Measurements from ENCODE around the gene CAPN5.

CAPN5 gene

GRCh38 chr11:77111946-77112345 is 45.2 kb downstream of the CAPN5 start:
- Histone ChIP-seq H3K27ac (replicated peaks) (no peak overlapping the region), H3K27me3 (ENCODE audit: insufficient read depth, poor library complexity, severe bottlenecking) (no peaks in the 10 kb centered on the region), H3K4me3 (replicated peaks; ENCODE audit: insufficient read depth, low read length) (no peak overlapping the region)
- no peak for DNase-seq (ENCODE audit: low read depth in 1 of 2, low spot score in 1 of 2)
- TF ChIP-seq REST (IDR thresholded peaks at IDR 0.05; ENCODE audit: insufficient replicate concordance, low read depth): no peak
- TF ChIP-seq SPI1 (IDR thresholded peaks at IDR 0.05; ENCODE audit: borderline replicate concordance, low read depth): no peak
- no peak for TF ChIP-seq CTCF (IDR thresholded peaks at IDR 0.05; ENCODE audit: insufficient read depth, low read length)
- no peak for TF ChIP-seq GABPA (IDR thresholded peaks at IDR 0.05; ENCODE audit: low read depth)
- TF ChIP-seq POLR2AphosphoS5 (IDR thresholded peaks at IDR 0.05; ENCODE audit: low read depth): no peak

- TF ChIP-seq REST (IDR thresholded peaks at IDR 0.05; ENCODE audit: insufficient replicate concordance, low read depth) (no peak), SPI1 (IDR thresholded peaks at IDR 0.05; ENCODE audit: borderline replicate concordance, low read depth) (no peak), CTCF (IDR thresholded peaks at IDR 0.05; ENCODE audit: insufficient read depth, low read length) (no peak), POLR2AphosphoS5 (IDR thresholded peaks at IDR 0.05; ENCODE audit: low read depth) (no peak), GABPA (IDR thresholded peaks at IDR 0.05; ENCODE audit: low read depth) (no peak)
These were observed 46.0 kb downstream of the CAPN5 start for GRCh38 chr11:77112641-77113381.

GRCh38 chr11:77113382-77114088 is 46.8 kb downstream of the CAPN5 start:
- DNase-seq (ENCODE audit: low read depth in 1 of 2, low spot score in 1 of 2): peak in 1 of 2 experiments; percentile 21
- TF ChIP-seq SPI1 (IDR thresholded peaks at IDR 0.05; ENCODE audit: borderline replicate concordance, low read depth): no peak
- no peak for TF ChIP-seq POLR2AphosphoS5 (IDR thresholded peaks at IDR 0.05; ENCODE audit: low read depth)
- no peak for TF ChIP-seq GABPA (IDR thresholded peaks at IDR 0.05; ENCODE audit: low read depth)
- no peak for TF ChIP-seq CTCF (IDR thresholded peaks at IDR 0.05; ENCODE audit: insufficient read depth, low read length)
- TF ChIP-seq REST (IDR thresholded peaks at IDR 0.05; ENCODE audit: insufficient replicate concordance, low read depth): no peak

More at GRCh38 chr11:77112641-77113381, 46.0 kb downstream of the CAPN5 start:
- Histone ChIP-seq H3K27ac (replicated peaks) (no peak overlapping the region), H3K27me3 (ENCODE audit: insufficient read depth, poor library complexity, severe bottlenecking) (no peaks in the 10 kb centered on the region), H3K4me3 (replicated peaks; ENCODE audit: insufficient read depth, low read length) (no peak overlapping the region)
- DNase-seq (ENCODE audit: low read depth in 1 of 2, low spot score in 1 of 2): no peak

More at GRCh38 chr11:77113382-77114088, 46.8 kb downstream of the CAPN5 start:
- no peaks in the 10 kb centered on the region for H3K27me3 ChIP-seq (ENCODE audit: insufficient read depth, poor library complexity, severe bottlenecking)
- no peak overlapping the region for H3K4me3 ChIP-seq (replicated peaks; ENCODE audit: insufficient read depth, low read length)
- H3K27ac ChIP-seq (replicated peaks): no peak overlapping the region

All from HL-60 (cell line).